ENCODE measurements around the gene MORN1.
"Not testable (repeated sequence)": the region's sequence is repeated elsewhere in the genome, so short reads cannot be mapped to it uniquely, and the experiment has no call there.

DNA sequence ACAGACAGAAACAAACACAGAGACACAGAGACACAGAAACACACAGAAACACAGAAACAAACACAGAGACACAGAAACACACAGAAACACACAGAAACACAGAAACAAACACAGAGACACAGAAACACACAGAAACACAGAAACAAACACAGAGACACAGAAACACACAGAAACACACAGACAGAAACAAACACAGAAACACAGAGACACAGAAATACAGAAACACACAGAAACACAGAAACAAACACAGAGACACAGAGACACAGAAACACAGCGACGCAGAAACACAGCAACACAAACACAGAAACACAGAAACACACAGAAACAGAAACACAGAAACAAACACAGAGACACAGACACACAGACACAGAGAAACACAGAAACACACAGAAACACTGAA lies 64.2 kb downstream of the MORN1 start:
- TF ChIP-seq, protein P1, sequence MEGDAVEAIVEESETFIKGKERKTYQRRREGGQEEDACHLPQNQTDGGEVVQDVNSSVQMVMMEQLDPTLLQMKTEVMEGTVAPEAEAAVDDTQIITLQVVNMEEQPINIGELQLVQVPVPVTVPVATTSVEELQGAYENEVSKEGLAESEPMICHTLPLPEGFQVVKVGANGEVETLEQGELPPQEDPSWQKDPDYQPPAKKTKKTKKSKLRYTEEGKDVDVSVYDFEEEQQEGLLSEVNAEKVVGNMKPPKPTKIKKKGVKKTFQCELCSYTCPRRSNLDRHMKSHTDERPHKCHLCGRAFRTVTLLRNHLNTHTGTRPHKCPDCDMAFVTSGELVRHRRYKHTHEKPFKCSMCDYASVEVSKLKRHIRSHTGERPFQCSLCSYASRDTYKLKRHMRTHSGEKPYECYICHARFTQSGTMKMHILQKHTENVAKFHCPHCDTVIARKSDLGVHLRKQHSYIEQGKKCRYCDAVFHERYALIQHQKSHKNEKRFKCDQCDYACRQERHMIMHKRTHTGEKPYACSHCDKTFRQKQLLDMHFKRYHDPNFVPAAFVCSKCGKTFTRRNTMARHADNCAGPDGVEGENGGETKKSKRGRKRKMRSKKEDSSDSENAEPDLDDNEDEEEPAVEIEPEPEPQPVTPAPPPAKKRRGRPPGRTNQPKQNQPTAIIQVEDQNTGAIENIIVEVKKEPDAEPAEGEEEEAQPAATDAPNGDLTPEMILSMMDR (IDR thresholded peaks at IDR 0.05; ENCODE audit: low read depth, low read length, poor library complexity, severe bottlenecking) = not testable (repeated sequence)
- not testable (repeated sequence) for TF ChIP-seq EZH2phosphoT487 (IDR thresholded peaks at IDR 0.05; ENCODE audit: borderline replicate concordance, low read length)
